ENCODE results near the gene RXYLT1.
A peak's percentile ranks its signal among the peaks of the same experiment; 100 is the strongest.
"Not testable (repeated sequence)": the region's sequence is repeated elsewhere in the genome, so short reads cannot be mapped to it uniquely, and the experiment has no call there.

The RXYLT1 gene, protein sequence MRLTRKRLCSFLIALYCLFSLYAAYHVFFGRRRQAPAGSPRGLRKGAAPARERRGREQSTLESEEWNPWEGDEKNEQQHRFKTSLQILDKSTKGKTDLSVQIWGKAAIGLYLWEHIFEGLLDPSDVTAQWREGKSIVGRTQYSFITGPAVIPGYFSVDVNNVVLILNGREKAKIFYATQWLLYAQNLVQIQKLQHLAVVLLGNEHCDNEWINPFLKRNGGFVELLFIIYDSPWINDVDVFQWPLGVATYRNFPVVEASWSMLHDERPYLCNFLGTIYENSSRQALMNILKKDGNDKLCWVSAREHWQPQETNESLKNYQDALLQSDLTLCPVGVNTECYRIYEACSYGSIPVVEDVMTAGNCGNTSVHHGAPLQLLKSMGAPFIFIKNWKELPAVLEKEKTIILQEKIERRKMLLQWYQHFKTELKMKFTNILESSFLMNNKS

DNA sequence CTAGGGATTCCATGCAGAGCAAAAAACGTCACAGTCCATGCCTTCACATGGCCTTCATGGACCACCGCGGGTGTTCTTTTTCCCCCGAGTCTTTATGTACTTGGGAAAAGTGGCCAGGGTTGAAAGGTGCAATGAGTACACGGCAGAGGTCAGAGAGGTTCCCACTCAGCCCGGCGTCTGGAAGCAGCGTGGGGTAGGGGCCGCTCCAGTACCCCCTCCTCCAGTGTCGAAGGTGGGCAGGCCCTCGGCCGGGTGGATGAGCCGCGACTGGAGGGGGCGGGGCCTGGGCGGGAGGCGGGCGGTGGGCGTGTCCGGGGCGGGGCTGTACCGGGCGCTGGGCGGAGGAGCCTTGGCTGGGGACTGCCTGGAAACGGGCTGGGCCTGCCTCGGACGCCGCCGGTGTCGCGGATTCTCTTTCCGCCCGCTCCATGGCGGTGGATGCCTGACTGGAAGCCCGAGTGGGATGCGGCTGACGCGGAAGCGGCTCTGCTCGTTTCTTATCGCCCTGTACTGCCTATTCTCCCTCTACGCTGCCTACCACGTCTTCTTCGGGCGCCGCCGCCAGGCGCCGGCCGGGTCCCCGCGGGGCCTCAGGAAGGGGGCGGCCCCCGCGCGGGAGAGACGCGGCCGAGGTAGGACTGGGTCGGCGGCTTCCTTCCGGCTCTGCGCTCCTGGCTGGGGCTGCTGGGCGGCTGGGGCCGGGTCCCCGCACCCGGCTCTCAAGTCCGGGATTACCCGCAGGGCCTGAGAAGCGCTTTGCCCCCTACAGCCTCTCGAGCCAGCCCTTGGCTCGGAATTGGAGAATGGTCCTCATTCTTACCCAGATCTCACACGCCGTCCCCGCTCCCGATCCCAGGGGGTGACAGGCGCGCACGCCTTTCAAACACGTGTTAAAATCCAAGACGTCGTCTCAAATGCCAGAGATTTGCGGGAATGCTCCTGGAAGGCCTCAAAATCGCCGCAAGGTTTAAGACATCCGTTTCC lies at the start of gene RXYLT1:
TSS of gene RXYLT1 (plus strand) at position 412 of the 984 bp plus-strand sequence. CDS start at position 464, 52 bp downstream.
- DNase-seq (ENCODE audit: low spot score), result peak; percentile 73

DNA sequence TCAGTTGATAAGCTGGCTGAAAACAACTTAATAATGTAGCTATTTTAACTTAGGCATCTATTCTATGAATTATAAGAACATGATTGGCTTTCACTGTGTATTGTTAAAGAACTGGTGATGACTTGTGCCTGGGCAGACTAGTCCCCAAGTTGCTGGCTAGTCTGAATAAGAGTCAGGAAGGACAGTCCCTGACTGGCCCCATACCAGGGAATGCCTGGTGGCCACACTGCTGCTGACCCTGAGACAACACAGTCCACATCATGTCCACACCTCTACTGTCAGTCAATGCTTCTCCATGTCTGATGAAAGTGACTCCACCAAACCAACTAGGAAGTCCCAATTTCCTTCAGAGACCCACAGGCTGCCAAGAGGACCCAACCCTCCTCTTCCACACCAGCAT lies 46.9 kb upstream of the RXYLT1 start:
- not testable (repeated sequence) for DNase-seq (ENCODE audit: low spot score)

DNA sequence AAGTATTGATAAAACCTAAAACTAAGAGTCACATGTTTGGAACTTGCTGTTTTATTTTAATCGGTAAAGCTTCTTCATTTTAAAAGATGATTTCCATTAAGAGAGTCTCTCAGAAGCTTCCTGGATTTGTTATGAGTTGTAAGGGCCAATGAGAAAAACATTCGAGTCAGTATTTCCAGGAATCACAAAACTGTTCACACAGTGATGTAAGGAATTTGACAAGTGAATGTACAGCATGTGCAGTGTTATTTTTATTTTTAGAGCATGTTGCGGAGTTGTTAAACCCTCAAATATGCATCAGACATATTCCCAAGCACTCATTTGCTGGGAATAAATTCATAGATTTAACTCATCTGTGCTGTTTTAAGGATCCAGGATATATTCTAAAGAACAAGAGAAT lies 46.1 kb upstream of the RXYLT1 start:
- DNase-seq (ENCODE audit: low spot score), result not testable (repeated sequence)

DNA sequence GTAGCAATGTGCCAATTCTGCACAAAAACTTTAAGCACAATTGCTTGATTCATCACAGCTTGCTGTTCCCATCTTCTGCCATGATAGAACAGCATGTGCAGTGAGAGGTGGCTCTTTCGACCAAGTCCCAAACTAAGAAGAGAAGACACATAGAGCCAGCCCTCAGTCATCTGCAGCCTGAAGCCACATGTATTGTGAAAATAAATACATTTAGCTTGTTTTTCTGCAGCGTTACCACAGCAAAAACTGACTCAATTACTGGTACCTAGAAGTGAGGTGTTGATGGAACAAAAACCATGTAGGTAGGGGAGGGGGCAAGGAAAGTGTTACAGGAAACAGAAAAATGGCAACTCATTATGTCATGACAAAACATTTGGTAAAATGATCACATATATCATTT lies 39.2 kb upstream of the RXYLT1 start:
- DNase-seq (ENCODE audit: low spot score), result not testable (repeated sequence)

DNA sequence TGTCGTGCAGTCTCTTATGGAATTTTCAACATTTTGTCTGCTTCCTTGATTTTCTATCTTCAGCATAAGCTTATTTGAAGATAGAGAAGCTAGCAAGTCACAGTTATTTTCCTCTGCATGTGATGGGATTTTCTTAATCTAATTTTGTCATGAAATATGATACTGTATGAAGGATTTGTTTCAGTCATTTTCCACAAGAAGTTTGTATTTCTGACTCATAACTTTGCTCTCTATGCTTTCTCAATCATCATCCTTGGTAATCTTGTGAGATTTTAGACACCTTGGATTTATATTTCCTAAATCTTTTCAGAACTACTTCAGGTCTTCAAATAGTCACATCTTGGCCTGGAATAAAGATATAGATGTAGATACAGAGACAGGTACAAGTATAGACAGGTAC lies 38.3 kb upstream of the RXYLT1 start:
- not testable (repeated sequence) for DNase-seq (ENCODE audit: low spot score)

DNA sequence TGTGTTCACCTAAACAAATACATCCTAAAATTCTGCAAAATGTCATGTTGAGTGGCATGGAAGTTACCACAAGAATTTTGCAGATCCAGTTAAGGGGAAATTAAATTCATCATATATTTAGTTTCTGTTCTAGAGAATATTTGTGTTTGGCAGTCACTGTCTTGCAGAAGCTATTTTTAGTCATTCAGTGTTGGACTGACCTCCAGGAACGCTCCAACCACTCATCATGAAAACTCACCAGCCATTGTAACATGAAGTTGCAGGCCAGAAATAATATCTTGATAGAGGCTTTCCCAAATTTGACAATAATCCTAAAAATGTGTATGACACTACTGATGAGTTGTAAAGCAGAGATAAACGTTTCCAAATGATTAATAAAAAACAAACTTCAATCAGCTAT lies 35.6 kb upstream of the RXYLT1 start:
- not testable (repeated sequence) for DNase-seq (ENCODE audit: low spot score)

DNA sequence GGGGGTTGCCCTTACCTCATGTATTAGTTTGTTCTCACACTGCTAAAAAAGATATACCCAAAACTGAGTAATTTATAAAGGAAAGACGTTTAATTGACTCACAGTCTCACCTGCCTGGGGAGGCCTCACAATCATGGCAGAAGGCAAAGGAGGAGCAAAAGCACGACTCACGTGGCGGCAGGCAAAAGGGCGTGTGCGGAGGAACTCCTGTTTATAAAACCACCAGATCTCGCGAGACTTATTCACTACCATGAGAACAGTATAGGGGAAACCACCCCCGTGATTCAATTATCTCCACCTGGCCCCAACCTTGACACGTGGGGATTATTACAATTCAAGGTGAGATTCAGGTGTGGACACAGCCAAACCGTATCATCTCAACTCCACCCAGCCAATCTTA lies 33.2 kb upstream of the RXYLT1 start:
- DNase-seq (ENCODE audit: low spot score), result not testable (repeated sequence)

DNA sequence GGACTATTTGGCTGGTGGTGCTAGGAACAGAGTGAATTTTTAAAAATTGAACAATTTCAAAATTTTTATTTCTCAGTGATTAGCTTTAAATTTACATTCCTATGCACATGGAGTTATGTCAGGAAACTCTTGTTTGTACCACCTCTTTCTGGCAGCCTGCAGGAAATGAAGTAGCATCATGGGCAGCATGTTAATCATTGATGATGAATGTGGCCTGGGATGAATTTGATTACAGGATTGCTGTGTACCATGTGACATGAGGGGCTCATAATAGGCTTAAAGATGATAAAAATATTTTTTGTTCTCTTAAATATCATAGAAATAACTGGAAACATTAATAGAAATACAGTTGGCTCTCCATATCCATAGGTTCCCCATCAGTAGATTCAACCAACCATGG lies 32.6 kb upstream of the RXYLT1 start:
- not testable (repeated sequence) for DNase-seq (ENCODE audit: low spot score)

DNA sequence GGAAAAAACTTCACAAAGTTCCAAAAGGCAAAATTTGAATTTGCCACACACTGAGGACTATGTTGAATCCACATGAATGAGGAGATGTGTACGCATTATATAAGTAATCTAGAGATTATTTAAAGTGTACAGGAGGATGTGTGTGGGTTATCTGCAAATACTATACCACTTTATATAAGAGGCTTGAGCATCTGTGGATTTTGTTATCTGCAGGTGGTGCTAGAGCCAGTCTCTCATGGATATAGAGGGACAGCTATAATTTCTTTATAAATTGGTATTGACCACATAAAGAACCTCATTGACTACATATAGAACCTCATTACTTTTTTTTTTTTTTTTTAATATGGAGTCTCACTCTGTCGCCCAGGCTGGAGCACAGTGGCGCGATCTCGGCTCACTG lies 32.2 kb upstream of the RXYLT1 start:
- no peak for DNase-seq (ENCODE audit: low spot score)

DNA sequence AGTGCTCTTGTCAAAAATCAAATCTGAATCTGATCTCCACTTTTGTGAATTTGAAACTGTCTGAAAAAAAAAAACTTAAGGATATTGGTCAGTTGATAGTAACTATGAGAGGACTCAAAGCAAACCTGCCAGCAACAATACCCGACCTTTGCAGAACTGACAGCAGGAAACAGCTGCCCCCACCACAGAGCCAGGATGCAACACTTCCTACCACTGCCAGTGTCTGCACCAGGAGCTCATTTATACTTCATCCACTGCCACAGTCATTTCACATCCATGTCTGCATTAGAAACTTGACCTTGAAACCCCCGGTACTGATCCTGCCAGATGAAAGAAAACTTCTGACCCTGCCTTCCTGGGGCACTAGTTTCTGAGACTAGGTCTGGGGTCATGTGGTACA lies 27.4 kb upstream of the RXYLT1 start:
- no peak for DNase-seq (ENCODE audit: low spot score)

DNA sequence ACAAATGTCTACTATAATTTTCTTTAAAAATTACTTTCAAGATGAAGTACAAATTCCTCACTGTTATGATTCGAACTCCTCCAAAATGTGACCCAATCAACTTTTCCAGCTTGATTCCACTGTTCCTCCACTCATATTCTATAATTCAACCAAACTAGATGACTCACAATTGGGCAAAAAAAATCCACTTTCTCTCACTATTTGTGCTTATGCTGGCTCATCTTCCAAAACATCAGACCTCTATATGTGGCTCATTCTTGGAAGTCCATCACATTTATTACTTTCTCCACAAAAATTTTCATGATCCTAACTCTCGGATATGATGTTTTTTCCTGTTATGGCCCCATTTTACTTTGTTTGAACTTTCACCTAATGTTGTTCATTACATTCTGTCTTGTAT lies 26.9 kb upstream of the RXYLT1 start:
- DNase-seq (ENCODE audit: low spot score), result no peak

DNA sequence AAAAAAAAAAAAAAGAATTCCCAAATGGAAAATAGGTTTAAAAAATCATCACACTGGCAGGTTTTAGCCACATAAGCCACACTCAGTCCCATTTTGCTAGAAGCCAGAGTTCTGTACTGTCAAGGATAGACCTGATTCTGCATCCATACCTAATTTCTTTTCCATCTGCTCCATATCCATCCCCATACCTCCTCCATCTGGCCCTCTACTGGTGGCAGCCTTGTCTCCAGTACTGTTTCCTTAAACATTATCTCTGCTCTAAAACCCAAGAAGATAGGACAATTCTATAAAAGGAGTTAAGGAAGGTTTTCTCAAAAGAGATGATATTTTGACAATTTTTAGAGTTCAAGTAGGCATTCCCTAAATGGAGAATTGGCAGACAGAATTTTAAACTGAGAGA lies 26.0 kb upstream of the RXYLT1 start:
- DNase-seq (ENCODE audit: low spot score), result no peak

DNA sequence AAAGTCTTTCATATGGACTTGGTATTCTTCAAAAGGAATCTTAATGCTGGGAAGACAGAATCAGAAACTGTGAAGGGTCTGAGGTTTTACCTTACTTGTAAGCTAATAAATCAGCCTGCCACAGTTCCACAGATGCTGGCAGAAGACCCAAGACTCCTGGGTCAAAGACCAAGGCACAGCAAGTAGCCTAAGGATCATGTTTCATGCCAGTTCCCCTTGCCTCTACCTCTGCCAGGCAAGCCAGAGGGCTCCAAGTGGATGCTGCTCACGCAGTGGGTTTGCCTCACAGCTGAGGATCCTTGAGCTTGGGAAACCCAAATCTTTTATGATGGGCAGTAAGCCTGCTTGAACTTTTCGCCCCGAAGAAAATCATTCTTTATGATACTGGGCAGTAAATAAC lies 15.2 kb upstream of the RXYLT1 start:
- no peak for DNase-seq (ENCODE audit: low spot score)

DNA sequence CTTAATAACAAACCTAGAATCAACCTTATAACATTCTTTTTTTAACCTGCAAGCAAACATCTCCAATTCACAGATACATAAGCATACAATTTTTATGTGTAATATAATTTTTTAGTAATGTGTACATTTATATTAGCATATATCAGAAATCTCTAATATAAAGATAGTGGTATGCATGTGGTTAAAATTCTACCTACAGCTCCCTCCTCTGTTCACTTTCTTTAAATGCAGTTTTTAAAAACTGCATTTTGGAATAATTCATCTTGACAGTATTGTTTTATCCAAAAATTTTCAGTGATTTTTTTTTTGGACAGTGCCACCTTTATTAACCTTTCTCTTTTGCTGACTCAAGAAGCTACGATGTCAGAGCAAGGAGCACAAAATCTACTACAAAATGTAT lies 13.2 kb upstream of the RXYLT1 start:
- DNase-seq (ENCODE audit: low spot score), result no peak

DNA sequence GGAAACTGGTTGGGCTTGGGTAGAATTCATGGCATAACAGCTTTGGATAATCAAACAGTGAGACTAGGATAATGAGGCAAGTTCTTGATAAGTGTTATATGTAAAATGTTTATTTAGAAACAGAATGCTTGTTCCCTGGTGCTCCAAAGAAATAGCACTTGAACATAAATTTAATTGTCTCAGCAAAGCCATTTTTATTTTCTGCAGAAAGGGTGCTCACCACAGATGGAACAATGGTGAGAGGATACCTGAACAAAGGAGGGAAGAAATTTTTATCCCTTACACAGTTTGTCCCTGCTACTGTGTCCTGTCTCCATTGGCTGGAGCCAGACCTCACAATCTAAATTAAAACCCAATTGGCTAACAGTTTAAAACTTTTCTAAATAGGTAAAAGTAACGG lies 9.3 kb upstream of the RXYLT1 start:
- DNase-seq (ENCODE audit: low spot score), result no peak

DNA sequence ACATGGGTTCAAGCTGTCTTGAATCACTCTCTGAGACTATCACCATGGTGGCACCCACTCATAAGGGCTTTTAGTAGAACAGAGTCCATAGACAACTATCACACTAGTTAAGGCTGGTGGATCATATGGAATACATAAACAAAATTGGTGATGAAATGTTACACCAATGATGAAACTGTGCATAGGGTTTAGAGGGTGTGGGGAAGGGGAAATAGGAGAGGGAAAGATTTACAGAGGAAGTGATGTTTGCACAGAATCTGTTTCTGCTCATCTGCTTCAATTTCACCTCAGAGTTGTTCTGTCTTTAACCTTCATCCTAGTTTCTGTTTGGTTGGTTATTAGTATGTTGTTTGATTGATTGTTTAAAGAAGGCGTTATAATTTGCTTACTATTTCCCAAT lies 2.4 kb upstream of the RXYLT1 start:
- DNase-seq (ENCODE audit: low spot score), result no peak

DNA sequence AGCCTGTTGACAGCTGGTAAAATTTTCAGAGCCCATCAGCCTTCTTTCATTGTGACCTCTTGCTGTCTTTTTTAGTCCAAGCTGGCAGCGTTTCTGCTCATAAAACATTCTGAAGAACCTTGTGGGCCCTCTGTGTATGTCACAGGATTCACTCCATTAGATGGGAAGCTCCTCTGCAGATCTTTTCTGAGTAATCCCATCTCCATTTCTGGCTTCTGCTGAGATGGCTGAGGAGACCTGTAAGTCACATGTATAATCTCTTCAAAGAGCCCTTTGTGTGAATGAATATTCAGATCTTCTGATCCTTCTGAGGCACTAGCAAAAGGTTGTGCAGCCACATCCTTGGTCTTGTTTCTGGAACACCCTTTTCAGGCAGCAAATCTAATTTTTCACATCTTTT lies 2.8 kb downstream of the RXYLT1 start:
- DNase-seq (ENCODE audit: low spot score), result no peak

DNA sequence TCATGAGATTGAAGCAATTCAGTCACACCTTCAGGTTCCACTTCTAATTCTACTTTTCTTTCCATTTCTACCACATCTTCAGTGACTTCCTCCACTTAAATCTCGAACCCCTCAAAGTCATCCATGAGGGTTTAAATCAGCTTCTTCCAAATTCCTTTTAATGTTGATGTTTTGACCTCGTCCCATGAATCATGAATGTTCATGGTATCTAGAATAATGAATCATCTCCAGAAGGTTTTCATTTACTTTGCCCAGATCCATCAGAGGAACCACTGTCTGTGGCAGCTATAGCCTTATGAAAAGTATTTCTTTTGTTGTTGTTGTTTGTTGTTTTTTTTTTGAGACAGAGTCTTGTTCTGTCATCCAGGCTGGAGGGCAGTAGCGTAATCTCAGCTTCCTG lies 7.6 kb downstream of the RXYLT1 start:
- DNase-seq (ENCODE audit: low spot score), result no peak

DNA sequence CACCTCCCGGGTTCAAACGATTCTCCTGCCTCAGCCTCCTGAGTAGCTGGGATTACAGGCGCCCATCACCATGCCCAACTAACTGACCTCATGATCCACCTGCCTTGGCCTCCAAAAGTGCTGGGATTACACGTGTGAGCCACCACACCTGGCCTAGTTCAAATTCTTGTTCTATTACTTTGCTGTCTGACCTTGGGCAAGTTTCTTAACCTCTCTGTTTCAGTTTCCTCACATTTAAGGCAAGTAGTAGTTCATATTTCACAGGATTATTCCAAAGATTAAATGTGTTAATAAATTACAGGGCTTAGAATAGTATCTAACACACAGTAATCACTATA lies 10.9 kb downstream of the RXYLT1 start:
- no peak for DNase-seq (ENCODE audit: low spot score)

DNA sequence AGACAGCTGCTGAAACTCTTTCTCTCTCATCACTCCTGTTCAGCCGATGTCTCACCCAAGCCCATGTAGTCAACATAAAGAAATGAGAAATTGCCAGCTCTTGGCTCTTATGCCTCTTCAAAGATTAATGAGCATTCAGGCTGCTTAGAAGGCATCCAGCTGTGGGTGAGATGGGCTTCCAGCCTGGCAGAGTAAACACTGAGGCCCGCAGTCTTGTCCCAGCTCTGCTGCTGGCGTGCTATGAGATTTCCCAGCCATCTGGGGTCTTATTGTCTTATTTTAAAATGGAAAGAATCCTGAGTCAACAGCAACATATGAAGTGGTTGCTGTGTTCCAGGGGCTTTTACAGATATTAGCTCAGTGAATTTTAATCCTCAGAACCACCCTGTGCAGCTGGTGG lies 12.6 kb downstream of the RXYLT1 start:
- DNase-seq (ENCODE audit: low spot score), result no peak

DNA sequence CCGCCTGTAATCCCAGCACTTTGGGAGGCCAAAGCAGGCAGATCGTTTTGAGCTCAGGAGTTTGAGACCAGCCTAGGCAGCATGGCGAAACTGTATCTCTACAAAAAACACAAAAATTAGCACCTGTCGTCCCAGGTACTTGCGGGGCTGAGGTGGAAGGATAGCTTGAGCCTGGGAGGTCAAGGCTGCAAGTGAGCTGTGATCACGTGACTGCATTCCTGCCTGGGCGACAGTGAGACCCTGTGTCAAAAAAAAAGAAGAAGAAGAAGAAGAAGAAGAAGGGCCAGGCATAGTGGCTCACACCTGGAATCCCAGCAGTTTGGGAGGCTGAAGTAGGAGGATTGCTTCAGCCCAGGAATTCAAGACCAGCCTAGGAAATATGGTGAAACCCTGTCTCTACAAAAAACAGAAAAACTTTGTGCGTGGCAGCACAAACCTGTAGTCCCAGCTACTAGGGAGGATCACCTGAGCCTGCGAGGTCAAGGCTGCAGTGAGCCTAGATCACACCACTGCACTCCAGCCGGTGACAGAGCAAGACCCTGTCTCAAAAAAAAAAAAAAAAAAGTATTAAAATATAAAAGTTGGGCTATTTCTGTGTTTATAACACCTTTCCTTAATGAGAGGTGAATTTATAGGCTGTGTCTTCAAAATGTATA lies 15.5 kb downstream of the RXYLT1 start:
- DNase-seq (ENCODE audit: low spot score), result no peak

DNA sequence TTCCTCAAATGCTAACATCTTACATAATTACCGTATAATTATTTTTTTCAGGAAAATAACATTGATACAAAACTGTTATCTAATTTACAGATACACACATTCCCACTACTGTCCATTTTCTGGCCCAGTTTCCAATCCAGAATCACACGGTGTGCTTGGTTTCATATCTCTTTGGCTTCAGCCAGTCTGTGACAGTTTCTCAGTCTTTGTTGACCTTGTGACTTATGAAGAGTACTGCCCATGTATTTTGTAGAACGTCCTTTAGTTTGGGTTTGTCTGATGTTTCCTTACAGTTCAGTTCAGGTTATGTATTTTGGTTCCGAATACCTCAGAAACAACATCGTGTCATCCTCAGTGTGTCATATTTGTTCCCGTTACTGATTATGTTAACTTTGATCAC lies 16.2 kb downstream of the RXYLT1 start:
- DNase-seq (ENCODE audit: low spot score), result no peak
